Stomach (tissue), 4 donors: ENCODE measurements around the gene ADAM15.

Experiments
- CTCF ChIP-seq, 7 experiments: fragments of 450-650 bp in 4 of 7; fragments of 200-600 bp in 3 of 7; sonication (generic) in 3 of 7; IDR thresholded peaks; one replicate each; pipeline ENCODE4 v1.5.1; 2016 to 2019; ENCODE audit warnings: antibody characterized with exemption in 7 of 7, control low read depth in 2 of 7, mild to moderate bottlenecking in 1 of 7
- EP300 ChIP-seq: sonication (generic); formaldehyde crosslinking; IDR thresholded peaks from one replicate; pipeline ENCODE4 v1.6.1; 2017; ENCODE audit warnings: antibody characterized with exemption
- POLR2AphosphoS5 ChIP-seq, 3 donors: sonication (generic); formaldehyde crosslinking; IDR thresholded peaks; one replicate each; pipeline ENCODE4 v1.6.1; 2016; ENCODE audit warnings: antibody characterized with exemption in 3 of 3

DNA sequence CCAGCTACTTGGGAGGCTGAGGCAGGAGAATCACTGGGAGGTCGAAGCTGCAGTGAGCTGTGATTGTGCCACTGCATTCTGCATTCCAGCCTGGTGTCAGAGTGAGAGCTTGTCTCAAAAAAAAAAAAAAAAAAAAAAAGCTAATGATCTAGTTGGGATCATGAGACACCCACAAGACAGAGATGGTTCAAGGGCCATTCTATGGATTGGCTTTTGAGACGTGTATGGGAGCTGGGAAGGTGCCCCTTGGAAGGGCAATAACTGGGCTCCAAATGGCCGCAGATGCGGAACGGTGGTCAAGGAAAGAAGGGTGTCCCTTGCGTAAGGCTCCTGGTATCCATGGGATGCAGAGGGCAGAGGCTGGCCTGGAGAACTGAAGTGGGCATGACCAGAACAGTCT lies 6.8 kb upstream of the ADAM15 start:
- TF ChIP-seq EP300 (no peak), POLR2AphosphoS5 (IDR thresholded peaks at IDR 0.05) (no peak), CTCF (IDR thresholded peaks at IDR 0.05) (no peak)
